Measurements from ENCODE around the gene SIGLEC6.

SIGLEC6 gene

GRCh38 chr19:51548213-51548651 lies 16.8 kb upstream of the SIGLEC6 start:
- DNase-seq = no peak

GRCh38 chr19:51547397-51548212 lies 16.1 kb upstream of the SIGLEC6 start:
- no peak for DNase-seq

- DNase-seq = no peak
Observed at GRCh38 chr19:51546650-51547396, 15.4 kb upstream of the SIGLEC6 start.

GRCh38 chr19:51546107-51546649 lies 14.7 kb upstream of the SIGLEC6 start:
- no peak for DNase-seq

GRCh38 chr19:51544038-51544437 lies 12.6 kb upstream of the SIGLEC6 start:
- DNase-seq = no peak

GRCh38 chr19:51542699-51543098 lies 11.2 kb upstream of the SIGLEC6 start:
- no peak for DNase-seq

GRCh38 chr19:51541458-51542357 lies 10.2 kb upstream of the SIGLEC6 start:
- no peak for DNase-seq

- no peak for DNase-seq
Observed at GRCh38 chr19:51539821-51540366, 8.4 kb upstream of the SIGLEC6 start.

GRCh38 chr19:51535535-51535934 lies 4.1 kb upstream of the SIGLEC6 start:
- DNase-seq = no peak

GRCh38 chr19:51530616-51531015 lies 854 bp downstream of the SIGLEC6 start:
- no peak for DNase-seq

- DNase-seq = no peak
Observed at GRCh38 chr19:51529301-51529700, 2.2 kb downstream of the SIGLEC6 start.

- DNase-seq = no peak
Observed at GRCh38 chr19:51525651-51526050, 5.8 kb downstream of the SIGLEC6 start.

- no peak for DNase-seq
Observed at GRCh38 chr19:51524666-51525264, 6.7 kb downstream of the SIGLEC6 start.

- DNase-seq = no peak
Observed at GRCh38 chr19:51521781-51522180, 9.7 kb downstream of the SIGLEC6 start.

GRCh38 chr19:51521357-51521756 lies 10.1 kb downstream of the SIGLEC6 start:
- DNase-seq = no peak

GRCh38 chr19:51520728-51521127 lies 10.7 kb downstream of the SIGLEC6 start:
- no peak for DNase-seq

GRCh38 chr19:51514866-51515481 lies 16.5 kb downstream of the SIGLEC6 start:
- no peak for DNase-seq

- DNase-seq = no peak
Observed at GRCh38 chr19:51513968-51514367, 17.5 kb downstream of the SIGLEC6 start.

- no peak for DNase-seq
Observed at GRCh38 chr19:51511353-51511752, 20.1 kb downstream of the SIGLEC6 start.

GRCh38 chr19:51509823-51510660 lies 21.4 kb downstream of the SIGLEC6 start:
- DNase-seq = no peak
